ENCODE measurements around the gene ATG9B.
A peak's percentile ranks its signal among the peaks of the same experiment; 100 is the strongest.
"Not testable (repeated sequence)": the region's sequence is repeated elsewhere in the genome, so short reads cannot be mapped to it uniquely, and the experiment has no call there.

ATG9B gene

DNA sequence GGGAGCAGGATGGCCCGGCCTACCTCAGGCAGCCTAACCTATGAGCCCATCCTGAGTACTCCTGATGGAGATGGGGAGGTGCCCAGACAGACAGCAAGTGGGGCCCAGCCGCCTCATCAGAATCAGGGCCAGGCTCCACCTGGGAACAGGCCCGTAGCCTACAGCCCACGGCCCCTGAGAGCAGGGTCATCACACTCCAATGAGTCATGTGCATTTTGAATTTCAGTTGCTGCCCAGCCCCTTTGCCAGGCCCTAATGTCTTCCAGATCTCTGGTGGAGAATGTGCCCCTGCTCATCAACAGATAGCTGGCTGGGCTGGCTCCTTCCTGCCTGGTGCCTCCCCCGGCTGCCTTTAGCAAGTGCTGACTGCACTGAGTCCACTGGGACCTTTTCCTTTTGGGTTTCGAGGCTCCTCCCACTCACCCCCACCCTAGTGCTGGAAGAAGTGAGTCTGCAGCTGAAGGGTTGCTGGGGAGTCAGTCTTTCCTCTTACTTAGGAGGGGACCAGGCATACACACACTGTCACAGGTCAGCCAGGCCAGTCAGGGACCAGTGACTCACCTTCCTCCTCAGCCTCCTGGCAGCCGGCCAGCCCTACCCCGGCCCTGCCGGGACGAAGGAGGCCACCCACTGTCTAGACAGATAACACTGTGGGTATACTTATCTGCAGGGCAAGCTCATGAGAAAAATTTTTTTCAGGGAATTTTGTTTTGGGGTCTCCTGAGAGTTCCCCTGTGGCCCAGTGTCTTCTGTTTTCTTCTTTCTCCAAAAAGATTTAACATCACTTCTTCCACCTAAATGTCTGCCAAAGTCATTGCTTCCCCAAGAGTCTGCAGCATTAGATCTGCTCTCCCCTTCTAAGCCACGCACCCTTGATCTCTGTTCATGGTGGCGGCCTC lies 14.9 kb upstream of the ATG9B start:
- no peak overlapping the region for H3K4me3 ChIP-seq (ENCODE audit: low read length)
- no peak for TF ChIP-seq ZNF274 (IDR thresholded peaks at IDR 0.05; ENCODE audit: low read depth, low read length)

DNA sequence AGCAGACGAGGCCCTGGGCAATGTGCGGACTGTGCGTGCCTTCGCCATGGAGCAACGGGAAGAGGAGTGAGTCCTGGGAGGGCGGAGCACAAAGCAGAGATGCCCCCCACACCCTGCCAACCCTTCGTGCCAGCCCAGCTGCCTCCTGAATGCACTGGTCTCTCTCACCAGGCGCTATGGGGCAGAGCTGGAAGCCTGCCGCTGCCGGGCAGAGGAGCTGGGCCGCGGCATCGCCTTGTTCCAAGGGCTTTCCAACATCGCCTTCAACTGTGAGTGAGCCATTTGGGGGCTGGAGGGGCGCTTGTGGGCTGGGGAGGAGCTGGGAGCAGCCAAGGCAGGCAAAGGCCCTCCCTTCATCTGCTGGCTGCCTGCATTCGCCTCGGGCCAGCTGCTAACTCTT lies 11.6 kb upstream of the ATG9B start:
- no peak for TF ChIP-seq ZNF274 (IDR thresholded peaks at IDR 0.05; ENCODE audit: low read depth, low read length)
- H3K4me3 ChIP-seq (ENCODE audit: low read length) = no peak overlapping the region

DNA sequence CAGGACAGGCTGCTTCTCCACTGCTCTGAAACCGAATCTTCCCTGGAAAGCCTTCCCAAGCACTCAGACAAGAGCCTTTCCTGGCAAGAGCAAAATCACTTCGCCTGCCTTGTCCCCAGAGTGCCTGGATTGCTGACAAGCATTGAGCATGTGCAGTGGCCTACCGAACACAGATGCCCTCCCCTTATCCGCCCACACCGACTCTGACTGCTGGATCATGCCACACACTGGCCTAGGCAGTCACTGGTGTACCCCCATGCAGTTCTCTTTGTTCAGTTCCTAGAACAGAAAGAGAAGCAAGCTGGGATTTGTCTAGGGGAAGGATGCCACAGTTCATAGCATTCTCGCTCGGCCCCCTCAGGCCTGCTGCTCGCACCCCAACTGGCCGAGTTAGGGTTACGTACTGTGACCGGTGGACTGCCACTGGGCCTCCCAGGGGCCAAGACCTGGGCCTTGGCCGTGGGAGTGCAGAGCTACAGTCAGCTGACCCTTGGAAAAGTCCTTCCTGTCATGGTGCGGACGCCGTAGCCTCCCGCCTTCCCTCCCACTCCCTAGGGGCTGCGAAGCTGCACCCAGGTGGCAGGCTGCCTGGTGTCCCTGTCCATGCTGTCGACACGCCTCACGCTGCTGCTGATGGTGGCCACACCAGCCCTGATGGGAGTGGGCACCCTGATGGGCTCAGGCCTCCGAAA lies 10.9 kb upstream of the ATG9B start:
- H3K4me3 ChIP-seq (ENCODE audit: low read length) = no peak overlapping the region
- TF ChIP-seq ZNF274 (IDR thresholded peaks at IDR 0.05; ENCODE audit: low read depth, low read length) = no peak

DNA sequence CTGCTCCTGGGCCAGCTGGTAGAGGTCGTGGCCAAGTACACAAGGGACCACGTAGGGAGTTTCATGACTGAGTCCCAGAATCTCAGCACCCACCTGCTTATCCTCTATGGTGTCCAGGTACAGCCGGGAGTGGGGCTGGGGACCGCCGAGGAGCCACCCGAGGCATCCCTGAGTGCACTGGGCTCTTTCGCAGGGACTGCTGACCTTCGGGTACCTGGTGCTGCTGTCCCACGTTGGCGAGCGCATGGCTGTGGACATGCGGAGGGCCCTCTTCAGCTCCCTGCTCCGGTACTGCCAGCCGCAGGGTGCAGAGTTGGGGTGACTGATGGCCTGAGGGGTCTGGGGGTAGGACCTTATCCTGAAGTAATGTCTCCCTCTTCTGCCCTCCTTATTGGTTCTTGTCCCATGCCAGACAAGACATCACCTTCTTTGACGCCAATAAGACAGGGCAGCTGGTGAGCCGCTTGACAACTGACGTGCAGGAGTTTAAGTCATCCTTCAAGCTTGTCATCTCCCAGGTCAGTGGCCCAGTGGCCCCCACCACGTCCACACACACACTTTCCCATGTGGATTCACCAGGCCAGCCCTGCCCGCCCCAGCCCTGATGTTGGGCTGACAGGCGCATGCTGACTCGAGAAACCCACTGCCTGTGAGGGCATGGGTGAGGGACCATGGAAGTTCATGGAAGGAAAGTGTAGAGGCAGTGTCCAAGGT lies 10.2 kb upstream of the ATG9B start:
- no peak for TF ChIP-seq ZNF274 (IDR thresholded peaks at IDR 0.05; ENCODE audit: low read depth, low read length)
- H3K4me3 ChIP-seq (ENCODE audit: low read length) = no peak overlapping the region

DNA sequence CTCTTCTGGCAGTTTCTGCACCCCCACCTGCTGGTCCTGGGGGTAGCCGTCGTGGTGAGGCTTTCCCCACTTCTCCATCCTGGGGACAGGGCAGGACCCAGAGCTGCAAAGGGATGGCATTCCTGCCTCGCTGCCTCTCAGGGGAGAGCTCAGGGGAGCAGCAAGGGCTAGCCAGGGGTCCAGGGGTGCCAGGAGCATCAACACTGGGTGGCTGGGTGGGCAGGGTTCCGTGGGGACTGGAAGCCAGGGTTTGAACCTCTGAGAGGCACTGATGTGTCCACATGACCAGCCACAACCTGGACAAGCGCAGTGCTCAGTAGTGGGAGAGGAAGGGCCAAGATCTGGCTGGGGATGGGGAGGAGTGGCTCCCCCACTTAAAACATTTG lies 9.6 kb upstream of the ATG9B start:
- TF ChIP-seq ZNF274 (IDR thresholded peaks at IDR 0.05; ENCODE audit: low read depth, low read length) = no peak
- no peak overlapping the region for H3K4me3 ChIP-seq (ENCODE audit: low read length)

DNA sequence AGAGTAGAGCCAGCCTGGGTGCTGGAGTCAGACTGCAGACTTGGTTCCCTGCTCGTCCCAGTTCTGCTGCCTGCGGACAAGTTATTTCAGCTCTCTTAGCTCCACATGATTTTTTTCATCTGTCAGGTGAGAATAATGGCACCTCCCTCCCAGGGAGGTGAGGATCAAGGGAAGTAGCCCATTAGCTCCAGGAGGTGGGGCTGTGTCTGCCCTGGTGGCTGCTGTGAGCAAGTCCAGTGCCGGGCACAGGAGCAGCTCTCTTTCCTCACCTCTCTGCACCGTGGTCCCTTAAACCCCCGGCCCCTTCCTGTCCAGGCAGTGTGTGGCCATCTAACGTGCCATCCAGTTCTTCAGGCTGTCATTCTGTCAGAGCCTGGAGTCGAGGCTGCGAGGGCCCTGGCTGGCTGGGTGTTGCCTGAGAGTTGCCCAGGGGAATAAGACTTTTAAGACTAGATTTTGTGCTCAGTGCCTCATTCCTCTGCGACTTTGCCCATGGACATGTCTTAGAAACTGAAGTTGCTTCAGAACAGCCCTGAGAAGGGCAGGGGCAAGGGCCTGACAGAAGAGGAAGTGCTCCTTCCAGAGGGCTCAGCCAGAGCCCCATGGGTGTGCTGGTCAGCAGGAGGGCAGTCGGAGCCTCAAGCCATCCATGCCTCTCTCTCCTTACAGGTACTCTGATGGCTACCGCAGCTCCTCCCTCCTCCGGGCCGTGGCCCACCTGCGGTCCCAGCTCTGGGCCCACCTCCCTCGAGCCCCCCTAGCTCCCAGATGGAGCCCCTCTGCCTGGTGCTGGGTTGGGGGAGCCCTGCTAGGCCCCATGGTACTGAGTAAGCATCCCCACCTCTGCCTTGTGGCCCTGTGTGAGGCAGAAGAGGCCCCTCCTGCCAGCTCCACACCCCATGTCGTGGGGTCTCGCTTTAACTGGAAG lies 8.9 kb upstream of the ATG9B start:
- no peak for TF ChIP-seq ZNF274 (IDR thresholded peaks at IDR 0.05; ENCODE audit: low read depth, low read length)

DNA sequence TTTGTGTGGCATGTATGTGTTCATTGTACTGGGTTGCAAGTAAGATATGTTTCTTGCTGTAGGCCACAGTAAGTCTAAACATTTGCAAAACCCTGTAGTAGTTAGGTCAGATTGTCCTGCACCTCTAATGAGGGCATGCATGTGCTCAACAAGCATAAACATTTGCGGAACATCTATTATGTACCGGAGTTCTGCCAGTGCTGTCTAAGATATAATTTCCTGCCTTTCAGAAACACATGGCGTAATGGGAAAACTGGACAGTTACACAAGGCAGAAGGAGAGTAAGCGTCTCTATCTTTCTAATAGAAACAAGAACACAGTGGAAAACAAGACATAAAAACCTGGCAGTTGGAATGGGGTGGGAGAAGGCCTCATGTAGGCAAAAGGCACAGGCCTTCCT lies 6.7 kb upstream of the ATG9B start:
- H3K4me3 ChIP-seq (ENCODE audit: low read length) = no peak overlapping the region
- no peak for TF ChIP-seq ZNF274 (IDR thresholded peaks at IDR 0.05; ENCODE audit: low read depth, low read length)

More for the DNA sequence above, 8.9 kb upstream of the ATG9B start:
- H3K4me3 ChIP-seq (ENCODE audit: low read length) = no peak overlapping the region

DNA sequence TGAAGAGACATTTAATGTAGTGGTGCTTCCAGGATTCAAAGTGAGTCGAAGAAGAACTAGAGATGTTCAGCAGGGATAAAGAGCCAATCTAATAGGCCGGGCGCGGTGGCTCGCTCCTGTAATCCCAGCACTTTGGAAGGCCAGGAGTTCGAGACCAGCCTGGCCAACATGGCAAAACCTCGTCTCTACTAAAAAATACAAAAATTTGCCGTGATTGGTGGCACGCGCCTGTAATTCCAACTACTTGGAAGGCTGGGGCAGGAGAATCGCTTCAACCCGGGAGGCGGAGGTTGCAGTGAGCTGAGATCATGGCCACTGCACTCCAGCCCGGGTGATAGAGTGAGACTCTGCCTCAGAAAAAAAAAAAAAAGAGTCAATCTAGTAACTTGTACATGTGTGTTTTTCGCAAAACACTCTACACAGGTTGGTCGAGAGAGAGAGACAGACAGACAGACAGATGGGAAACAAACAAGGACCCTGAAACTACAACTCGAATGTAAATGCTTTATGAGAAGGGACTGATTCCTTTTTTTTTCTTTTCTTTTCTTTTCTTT lies 4.7 kb upstream of the ATG9B start:
- no peak for TF ChIP-seq ZNF274 (IDR thresholded peaks at IDR 0.05; ENCODE audit: low read depth, low read length)
- H3K4me3 ChIP-seq (ENCODE audit: low read length) = peak overlapping the region; percentile 64

DNA sequence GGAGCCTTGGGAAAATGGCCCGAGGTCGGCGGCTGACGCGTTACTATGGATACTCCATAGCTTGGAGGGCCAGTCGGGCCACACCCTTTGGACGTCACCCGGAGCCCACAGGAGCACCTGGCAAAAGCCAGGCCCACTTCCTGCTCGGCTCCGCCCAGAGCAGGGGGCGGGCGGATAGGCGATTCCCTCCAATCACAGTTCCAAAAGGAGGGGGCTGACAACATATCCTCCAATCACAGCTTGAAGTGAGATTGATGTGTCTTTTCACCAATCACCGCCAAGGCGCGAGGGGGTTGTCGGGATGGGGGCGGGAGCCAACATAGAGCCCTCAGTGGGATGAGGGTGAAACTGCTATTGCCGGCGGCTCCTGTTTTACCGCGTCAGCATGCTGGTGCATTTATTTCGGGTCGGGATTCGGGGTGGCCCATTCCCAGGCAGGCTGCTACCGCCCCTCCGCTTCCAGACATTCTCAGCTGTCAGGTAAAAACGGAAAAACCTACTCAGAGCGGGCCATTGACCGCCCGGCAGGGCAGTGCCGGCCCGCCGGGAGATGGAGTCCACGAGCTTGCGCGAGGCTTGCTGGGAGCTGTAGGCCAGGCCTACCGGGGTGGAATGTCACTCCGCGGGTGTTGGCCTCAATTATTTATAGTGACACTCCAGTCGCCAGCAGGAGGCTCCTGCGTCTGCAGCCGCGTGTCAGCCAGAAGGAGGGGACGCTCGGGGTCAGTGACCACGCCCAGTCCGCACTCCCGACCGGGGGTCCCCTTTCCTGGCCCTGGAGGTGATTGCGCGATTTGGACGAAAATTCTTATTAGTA lies 4.0 kb upstream of the ATG9B start, which contains the start of gene ABCB8:
Gene ABCB8 (plus strand): TSS at position 320 of the 817 bp plus-strand sequence. CDS start 66 bp downstream, at position 386.
- peak within 1 kb of the TSS; percentile 65 for H3K4me3 ChIP-seq (ENCODE audit: low read length)
- no peak for TF ChIP-seq ZNF274 (IDR thresholded peaks at IDR 0.05; ENCODE audit: low read depth, low read length)

DNA sequence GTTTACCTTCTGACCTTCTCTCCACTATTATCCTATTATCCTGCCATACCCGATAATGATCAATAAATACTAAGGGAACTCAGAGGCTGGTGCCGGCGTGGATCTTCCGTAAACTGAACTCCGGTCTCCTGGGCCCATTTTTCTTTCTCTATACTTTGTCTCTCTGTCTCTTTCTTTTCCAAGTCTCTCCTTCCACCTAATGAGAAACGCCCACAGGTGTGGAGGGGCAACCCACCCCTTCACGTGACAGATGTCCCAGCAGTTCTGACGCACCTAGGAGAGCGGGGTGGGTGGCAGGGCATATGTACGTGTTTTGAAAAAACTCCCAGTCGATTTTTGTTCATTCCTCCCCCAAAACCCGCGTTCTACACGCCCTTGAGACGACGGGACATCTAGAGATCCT lies 3.4 kb upstream of the ATG9B start:
- peak overlapping the region; percentile 65; the same call in 1 of the 2 replicates for H3K4me3 ChIP-seq (ENCODE audit: low read length)

DNA sequence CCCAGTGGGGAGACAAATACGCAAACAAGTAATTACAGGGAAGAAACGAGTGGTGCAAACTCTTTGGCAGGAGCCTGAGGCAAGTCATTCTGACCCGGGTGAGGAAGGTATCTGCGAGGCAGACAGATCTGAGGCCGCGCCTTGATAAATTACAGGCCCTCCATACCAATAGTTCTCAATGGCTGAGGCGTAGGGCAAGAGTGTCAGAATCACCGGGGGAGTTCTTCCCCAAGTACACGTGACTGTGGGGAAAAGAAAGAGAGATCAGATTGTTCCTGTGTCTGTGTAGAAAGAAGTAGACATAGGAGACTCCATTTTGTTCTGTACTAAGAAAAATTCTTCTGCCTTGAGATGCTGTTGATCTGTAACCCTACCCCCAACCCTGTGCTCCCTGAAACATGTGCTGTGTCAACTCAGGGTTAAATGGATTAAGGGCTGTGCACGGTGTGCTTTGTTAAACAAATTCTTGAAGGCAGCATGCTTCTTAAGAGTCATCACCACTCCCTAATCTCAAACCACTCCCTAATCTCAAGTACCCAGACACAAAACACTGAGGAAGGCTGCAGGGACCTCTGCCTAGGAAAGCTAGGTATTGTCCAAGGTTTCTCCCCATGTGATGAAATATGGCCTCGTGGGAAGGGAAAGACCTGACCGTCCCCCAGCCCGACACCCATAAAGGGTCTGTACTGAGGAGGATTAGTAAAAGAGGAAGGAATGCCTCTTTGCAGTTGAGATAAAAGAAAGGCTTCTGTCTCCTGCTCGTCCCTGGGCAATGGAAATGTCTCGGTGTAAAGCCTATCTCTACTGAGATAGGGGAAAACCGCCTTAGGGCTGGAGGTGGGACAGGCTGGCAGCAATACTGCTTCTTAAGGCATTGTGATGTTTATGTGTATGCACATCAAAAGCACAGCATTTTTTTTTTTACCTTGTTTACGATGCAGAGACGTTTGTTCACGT lies 2.8 kb upstream of the ATG9B start:
- H3K4me3 ChIP-seq (ENCODE audit: low read length) = not testable (repeated sequence)
